ENCODE results near the gene GID8. TPM values are rescaled to one million over a fixed set of nuclear protein-coding genes. Genes with fewer than 3 reads are reported as not detected.

GID8 gene
- total and polyA plus RNA-seq, 9 of the 15 experiments (the other 6 are each of a cell fraction or from before 2014, with no cell fraction given): 7.5 to 31.6 (median 22.2) TPM

GRCh38 chr20:62943396-62943795 is 5.4 kb downstream of the GID8 start:
- Histone ChIP-seq H2AFZ (ENCODE audit: low read depth, low read length) (no peak overlapping the region), H3K4me3 (no peak overlapping the region), H3K9me3 (replicated peaks; ENCODE audit: control insufficient read depth, insufficient read depth, low read depth, low read length) (peaks cover 2% of the 10 kb centered on the region; the same call in 1 of the 2 replicates), H3K9ac (ENCODE audit: insufficient read depth in 1 of 2, low read depth in 2 of 2, low read length in 2 of 2) (no peak overlapping the region; a peak in 1 of 4 replicates), H3K9me1 (ENCODE audit: control insufficient read depth, insufficient read depth, low read length) (no peaks in the 10 kb centered on the region), H3K4me1 (replicated peaks in 1 of 2; ENCODE audit: control insufficient read depth in 2 of 2, insufficient read depth in 2 of 2, low read length in 2 of 2) (peaks cover 10 to 17% of the 10 kb centered on the region in 2 experiments; a peak in 4 of 5 replicates), H3K27ac (ENCODE audit: extremely low read depth, low read depth, low read length) (no peak overlapping the region), H3K4me2 (ENCODE audit: insufficient read depth, low read length) (no peak overlapping the region), H3K36me3 (ENCODE audit: control insufficient read depth, insufficient read depth, low read length) (peaks cover 85% of the 10 kb centered on the region), H4K20me1 (replicated peaks; ENCODE audit: control insufficient read depth, insufficient read depth, low read length) (peaks cover 7% of the 10 kb centered on the region; the same call in 1 of the 2 replicates), H3K27me3 (ENCODE audit: control insufficient read depth in 2 of 2, insufficient read depth in 2 of 2, low read length in 2 of 2) (no peaks in the 10 kb centered on the region), H3K79me2 (ENCODE audit: control insufficient read depth, insufficient read depth, low read length) (peaks cover 37% of the 10 kb centered on the region)
- no TSS peak for BruUV-seq (replicated peaks)
- POLR2A ChIA-PET: no interaction called here
- FAIRE-seq: no peak
- WGBS (ENCODE audit: insufficient coverage, low coverage, missing lambda C conversion rate): 92% methylated on average over 14 of the region's 14 CpGs
- ATAC-seq: no peak
- CTCF ChIA-PET (ENCODE audit: low intra/inter-chr PET ratio): no interaction called here
- DNase-seq (ENCODE audit: extremely low read depth in 1 of 4, low spot score in 3 of 4): no peak
- intact Hi-C loops (cut with micrococcal nuclease) (no loop called here), in situ Hi-C loops (cut with MboI) (no loop called here)
- TF ChIP-seq NCOA4 (IDR thresholded peaks at IDR 0.05; ENCODE audit: partially characterized antibody) (no peak), VEZF1 (CRISPR knock-in tag; IDR thresholded peaks at IDR 0.05) (no peak), REST (IDR thresholded peaks at IDR 0.05; ENCODE audit: borderline replicate concordance) (no peak), REST (CRISPR knock-in tag; IDR thresholded peaks at IDR 0.05; ENCODE audit: low read depth) (no peak), ZNF655 (CRISPR knock-in tag; IDR thresholded peaks at IDR 0.05) (no peak), MYBL2 (IDR thresholded peaks at IDR 0.05; ENCODE audit: low read depth) (no peak), MYBL2 (CRISPR knock-in tag; IDR thresholded peaks at IDR 0.05; ENCODE audit: borderline replicate concordance) (no peak), BMI1 (IDR thresholded peaks at IDR 0.05; ENCODE audit: low read length) (no peak), LEF1 (IDR thresholded peaks at IDR 0.05) (no peak), ZNF584 (CRISPR knock-in tag; IDR thresholded peaks at IDR 0.05; ENCODE audit: low read depth) (no peak), ZSCAN32 (CRISPR knock-in tag; IDR thresholded peaks at IDR 0.05) (no peak), MYC (IDR thresholded peaks at IDR 0.05; ENCODE audit: low read depth, low read length) (no peak), MYC (CRISPR knock-in tag; IDR thresholded peaks at IDR 0.05; ENCODE audit: borderline replicate concordance, low read depth) (no peak)
